ENCODE results near the gene CDH26.

- TF ChIP-seq CTCF (IDR thresholded peaks at IDR 0.05) = no peak
- TF ChIP-seq POLR2A (IDR thresholded peaks at IDR 0.05) = no peak
These were observed 76.2 kb downstream of the CDH26 start for GRCh38 chr20:60034231-60035110.
